Measurements from ENCODE around the gene PADI4.

DNA sequence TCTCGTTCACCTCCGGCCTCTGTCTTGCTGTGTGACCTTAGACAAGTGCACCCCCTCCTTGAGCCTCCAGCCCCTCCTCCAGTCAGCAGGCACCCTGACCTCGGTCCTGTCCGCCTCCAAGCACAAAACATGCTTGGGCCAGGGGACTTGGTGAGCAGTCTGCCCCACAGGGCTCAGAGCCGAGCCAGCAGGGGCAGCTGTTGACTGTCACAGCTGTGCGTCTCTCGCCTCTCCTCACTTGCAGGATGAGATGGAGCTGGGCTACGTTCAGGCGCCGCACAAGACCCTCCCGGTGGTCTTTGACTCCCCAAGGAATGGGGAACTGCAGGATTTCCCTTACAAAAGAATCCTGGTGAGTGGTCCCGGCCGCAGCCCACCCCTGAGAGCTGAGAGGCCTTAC, 34.9 kb upstream of the PADI4 start:
- TF ChIP-seq FOXM1 (IDR thresholded peaks at IDR 0.05; ENCODE audit: borderline replicate concordance, low read depth), result no peak
- no peak for TF ChIP-seq CREB1 (IDR thresholded peaks at IDR 0.05; ENCODE audit: low read depth)
- TF ChIP-seq EP300 (IDR thresholded peaks at IDR 0.05; ENCODE audit: borderline replicate concordance), result no peak
- TF ChIP-seq YY1 (IDR thresholded peaks at IDR 0.05; ENCODE audit: low read depth), result no peak
